ENCODE data around the gene KCNQ1. TPM values are rescaled to one million over a fixed set of nuclear protein-coding genes. Genes with fewer than 3 reads are reported as not detected.

The KCNQ1 gene
- polyA plus RNA-seq, 1 donor (not counting 4 experiments of a cell fraction or from before 2014, with no cell fraction given) = not detected

DNA sequence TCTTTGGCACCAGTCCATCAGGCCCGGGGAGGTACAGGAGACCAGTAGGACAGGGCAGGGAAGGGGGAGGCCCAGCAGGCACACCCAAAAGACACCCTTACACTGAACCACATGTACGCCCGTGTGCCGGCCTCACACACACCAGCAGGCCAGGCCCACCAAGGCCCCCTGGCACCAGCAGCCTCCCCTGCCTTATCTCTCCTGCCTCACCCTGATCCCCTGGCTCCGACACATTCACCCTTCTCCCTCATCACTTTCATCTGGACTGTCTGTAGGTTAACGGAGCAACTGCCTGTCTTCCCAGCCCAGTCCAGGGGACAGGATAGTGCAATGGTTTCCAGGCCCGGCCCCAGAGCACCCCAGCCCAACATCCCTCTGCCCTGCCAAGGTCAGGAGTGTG, 435.8 kb downstream of the KCNQ1 start:
- H3K27me3 ChIP-seq (ENCODE audit: control insufficient read depth, extremely low read depth, insufficient read depth, low read length) = peaks cover 57% of the 10 kb centered on the region
- H3K9me1 ChIP-seq (ENCODE audit: control insufficient read depth, extremely low read depth, insufficient read depth, low read length) = no peaks in the 10 kb centered on the region
- no peak overlapping the region for H3K27ac ChIP-seq (ENCODE audit: control insufficient read depth, insufficient read depth, low read length)
- no peak overlapping the region for H3K9ac ChIP-seq (ENCODE audit: control insufficient read depth, extremely low read depth, insufficient read depth, low read length)
- no peaks in the 10 kb centered on the region for H3K9me3 ChIP-seq (ENCODE audit: control insufficient read depth, low read depth, low read length)
- H4K20me1 ChIP-seq (ENCODE audit: control insufficient read depth, extremely low read depth, insufficient read depth, low read length) = no peaks in the 10 kb centered on the region
- peaks cover 4% of the 10 kb centered on the region for H3K4me1 ChIP-seq (ENCODE audit: control insufficient read depth, extremely low read depth, insufficient read depth, low read length)
- no peaks in the 10 kb centered on the region for H3K79me2 ChIP-seq (ENCODE audit: control insufficient read depth, insufficient read depth, low read length)
- no peak for FAIRE-seq
- DNase-seq (ENCODE audit: low read depth, low spot score) = no peak
- TF ChIP-seq CTCF (optimal IDR thresholded peaks at IDR 0.05 in 1 of 3, IDR thresholded peaks at IDR 0.05 in 1 of 3, conservative IDR thresholded peaks at IDR 0.05 in 1 of 3; ENCODE audit: extremely low read depth in 1 of 3, insufficient read depth in 2 of 3, low read length in 3 of 3) = no peak
- TF ChIP-seq EZH2 (IDR thresholded peaks at IDR 0.05; ENCODE audit: low read length) = no peak
- no peak overlapping the region for H3K4me2 ChIP-seq (ENCODE audit: control insufficient read depth, extremely low read depth, insufficient read depth, low read depth, low read length)
- no peak overlapping the region for H2AFZ ChIP-seq (ENCODE audit: control insufficient read depth, low read length)
- dilution Hi-C loops (cut with MboI; ENCODE audit: extremely low pct_ligation_motif_present, low sequenced_read_pairs) = no loop called here
- no peak overlapping the region for H3K4me3 ChIP-seq (ENCODE audit: control insufficient read depth in 2 of 3, extremely low read depth in 1 of 3, insufficient read depth in 2 of 3, low read depth in 1 of 3, low read length in 3 of 3)
- H3K36me3 ChIP-seq (ENCODE audit: control insufficient read depth in 2 of 2, extremely low read depth in 1 of 2, insufficient read depth in 2 of 2, low read length in 2 of 2) = no peaks in the 10 kb centered on the region

GRCh38 chr11:2881076-2881980, 436.5 kb downstream of the KCNQ1 start:
- dilution Hi-C loops (cut with MboI; ENCODE audit: extremely low pct_ligation_motif_present, low sequenced_read_pairs) = no loop called here
- no peaks in the 10 kb centered on the region for H3K79me2 ChIP-seq (ENCODE audit: control insufficient read depth, insufficient read depth, low read length)
- H3K9me3 ChIP-seq (ENCODE audit: control insufficient read depth, low read depth, low read length) = no peaks in the 10 kb centered on the region

More at GRCh38 chr11:2881076-2881980, 436.5 kb downstream of the KCNQ1 start:
- Histone ChIP-seq H3K4me1 (ENCODE audit: control insufficient read depth, extremely low read depth, insufficient read depth, low read length) (peaks cover 4% of the 10 kb centered on the region), H2AFZ (ENCODE audit: control insufficient read depth, low read length) (no peak overlapping the region), H3K9me1 (ENCODE audit: control insufficient read depth, extremely low read depth, insufficient read depth, low read length) (no peaks in the 10 kb centered on the region), H3K27me3 (ENCODE audit: control insufficient read depth, extremely low read depth, insufficient read depth, low read length) (peaks cover 57% of the 10 kb centered on the region), H4K20me1 (ENCODE audit: control insufficient read depth, extremely low read depth, insufficient read depth, low read length) (no peaks in the 10 kb centered on the region), H3K9ac (ENCODE audit: control insufficient read depth, extremely low read depth, insufficient read depth, low read length) (no peak overlapping the region), H3K4me2 (ENCODE audit: control insufficient read depth, extremely low read depth, insufficient read depth, low read depth, low read length) (no peak overlapping the region), H3K36me3 (ENCODE audit: control insufficient read depth in 2 of 2, extremely low read depth in 1 of 2, insufficient read depth in 2 of 2, low read length in 2 of 2) (no peaks in the 10 kb centered on the region), H3K27ac (ENCODE audit: control insufficient read depth, insufficient read depth, low read length) (no peak overlapping the region), H3K4me3 (ENCODE audit: control insufficient read depth in 2 of 3, extremely low read depth in 1 of 3, insufficient read depth in 2 of 3, low read depth in 1 of 3, low read length in 3 of 3) (no peak overlapping the region)
- FAIRE-seq = no peak
- TF ChIP-seq EZH2 (IDR thresholded peaks at IDR 0.05; ENCODE audit: low read length) (no peak), CTCF (optimal IDR thresholded peaks at IDR 0.05 in 1 of 3, IDR thresholded peaks at IDR 0.05 in 1 of 3, conservative IDR thresholded peaks at IDR 0.05 in 1 of 3; ENCODE audit: extremely low read depth in 1 of 3, insufficient read depth in 2 of 3, low read length in 3 of 3) (no peak)
- DNase-seq (ENCODE audit: low read depth, low spot score) = no peak

All from keratinocyte (primary cell).